ENCODE results near the gene HMCN2. TPM values are rescaled to one million over a fixed set of nuclear protein-coding genes. Genes with fewer than 3 reads are reported as not detected.

The HMCN2 gene
- total and polyA plus RNA-seq, 2 experiments from 2014 or later: 0.50 to 0.54 TPM

DNA sequence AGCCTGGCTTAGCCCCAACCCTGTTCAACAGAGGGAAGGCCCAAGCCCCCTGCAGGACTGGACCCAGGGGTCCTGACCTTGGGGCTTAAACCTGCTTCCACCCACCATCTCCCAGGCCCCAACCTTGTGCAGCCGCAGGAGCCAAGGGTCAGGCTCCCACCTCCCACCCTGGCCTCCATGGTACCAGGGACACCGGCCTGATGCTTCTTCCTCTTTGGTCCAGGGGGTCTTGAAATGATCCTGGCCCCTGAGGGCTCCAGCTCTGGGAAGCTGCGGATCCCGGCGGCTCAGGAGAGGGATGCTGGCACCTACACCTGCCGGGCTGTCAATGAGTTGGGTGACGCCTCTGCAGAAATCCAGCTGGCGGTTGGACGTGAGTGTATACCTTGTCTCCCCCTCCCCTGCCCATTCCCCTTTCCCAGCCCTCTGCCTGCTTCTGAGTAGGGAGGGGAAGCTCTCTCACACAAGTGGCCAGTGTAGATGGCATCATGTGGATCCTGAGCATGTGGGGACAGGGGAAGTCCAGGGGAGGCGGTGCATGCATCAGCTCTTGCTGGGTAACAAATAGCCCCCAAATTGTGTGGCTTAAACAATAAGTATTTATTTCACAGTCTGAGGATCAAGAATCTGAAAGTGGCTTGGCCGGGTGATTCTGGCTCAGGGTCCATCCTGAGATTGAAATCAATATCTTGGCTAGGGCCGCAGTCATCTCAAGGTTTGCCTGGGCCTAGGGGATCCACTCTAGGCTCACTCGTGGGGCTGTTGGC, 44.3 kb downstream of the HMCN2 start:
- no peak overlapping the region for H2AFZ ChIP-seq
- no peaks in the 10 kb centered on the region for H3K79me2 ChIP-seq
- 94% methylated on average over 13 of the region's 13 CpGs for WGBS (ENCODE audit: low lambda C conversion rate, missing lambda C conversion rate)
- no peak overlapping the region for H3K4me2 ChIP-seq
- H3K36me3 ChIP-seq (replicated peaks; ENCODE audit: insufficient read depth, low read depth): no peaks in the 10 kb centered on the region
- no peaks in the 10 kb centered on the region for H3K27me3 ChIP-seq
- H3K4me1 ChIP-seq (ENCODE audit: insufficient read depth): no peaks in the 10 kb centered on the region
- TF ChIP-seq, protein P1, sequence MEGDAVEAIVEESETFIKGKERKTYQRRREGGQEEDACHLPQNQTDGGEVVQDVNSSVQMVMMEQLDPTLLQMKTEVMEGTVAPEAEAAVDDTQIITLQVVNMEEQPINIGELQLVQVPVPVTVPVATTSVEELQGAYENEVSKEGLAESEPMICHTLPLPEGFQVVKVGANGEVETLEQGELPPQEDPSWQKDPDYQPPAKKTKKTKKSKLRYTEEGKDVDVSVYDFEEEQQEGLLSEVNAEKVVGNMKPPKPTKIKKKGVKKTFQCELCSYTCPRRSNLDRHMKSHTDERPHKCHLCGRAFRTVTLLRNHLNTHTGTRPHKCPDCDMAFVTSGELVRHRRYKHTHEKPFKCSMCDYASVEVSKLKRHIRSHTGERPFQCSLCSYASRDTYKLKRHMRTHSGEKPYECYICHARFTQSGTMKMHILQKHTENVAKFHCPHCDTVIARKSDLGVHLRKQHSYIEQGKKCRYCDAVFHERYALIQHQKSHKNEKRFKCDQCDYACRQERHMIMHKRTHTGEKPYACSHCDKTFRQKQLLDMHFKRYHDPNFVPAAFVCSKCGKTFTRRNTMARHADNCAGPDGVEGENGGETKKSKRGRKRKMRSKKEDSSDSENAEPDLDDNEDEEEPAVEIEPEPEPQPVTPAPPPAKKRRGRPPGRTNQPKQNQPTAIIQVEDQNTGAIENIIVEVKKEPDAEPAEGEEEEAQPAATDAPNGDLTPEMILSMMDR (IDR thresholded peaks at IDR 0.05; ENCODE audit: poor library complexity): no peak
- TF ChIP-seq EZH2 (IDR thresholded peaks at IDR 0.05; ENCODE audit: borderline replicate concordance) (no peak), EZH2phosphoT487 (IDR thresholded peaks at IDR 0.05; ENCODE audit: low read depth, severe bottlenecking, unreplicated experiment) (no peak)
- no peak overlapping the region for H3K4me3 ChIP-seq
- no peaks in the 10 kb centered on the region for H4K20me1 ChIP-seq (ENCODE audit: insufficient read depth, poor library complexity, severe bottlenecking)
- H3K9me2 ChIP-seq (replicated peaks; ENCODE audit: insufficient read depth): no peaks in the 10 kb centered on the region
- DNase-seq (ENCODE audit: low spot score): no peak
- H3K27ac ChIP-seq: no peak overlapping the region
- no peaks in the 10 kb centered on the region for H3K9me3 ChIP-seq (ENCODE audit: low read depth)

DNA sequence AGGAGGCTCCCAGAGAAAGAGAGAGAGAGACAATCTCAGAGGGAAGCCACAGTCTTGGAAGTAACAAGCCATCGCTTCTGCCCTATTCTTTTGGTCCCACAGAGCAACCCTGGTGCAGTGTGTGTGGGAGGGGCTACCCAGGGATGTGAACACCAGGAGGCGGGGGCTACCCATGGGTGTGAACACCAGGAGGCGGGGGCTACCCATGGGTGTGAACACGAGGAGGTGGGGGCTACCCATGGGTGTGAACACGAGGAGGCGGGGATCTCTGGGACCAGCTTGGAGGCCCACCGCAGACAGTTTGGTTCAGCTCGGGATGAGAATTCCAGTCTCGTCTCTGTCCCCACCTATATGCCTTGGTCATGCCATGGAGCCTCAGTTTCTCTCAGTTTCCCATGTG, 44.9 kb downstream of the HMCN2 start:
- DNase-seq (ENCODE audit: low spot score): no peak
- no peaks in the 10 kb centered on the region for H3K9me2 ChIP-seq (replicated peaks; ENCODE audit: insufficient read depth)
- H3K27me3 ChIP-seq: no peaks in the 10 kb centered on the region
- H4K20me1 ChIP-seq (ENCODE audit: insufficient read depth, poor library complexity, severe bottlenecking): no peaks in the 10 kb centered on the region
- no peaks in the 10 kb centered on the region for H3K79me2 ChIP-seq
- H3K4me3 ChIP-seq: no peak overlapping the region
- H3K27ac ChIP-seq: no peak overlapping the region
- no peaks in the 10 kb centered on the region for H3K4me1 ChIP-seq (ENCODE audit: insufficient read depth)
- WGBS (ENCODE audit: low lambda C conversion rate, missing lambda C conversion rate): 88% methylated on average over 8 of the region's 9 CpGs
- no peaks in the 10 kb centered on the region for H3K36me3 ChIP-seq (replicated peaks; ENCODE audit: insufficient read depth, low read depth)
- H3K9me3 ChIP-seq (ENCODE audit: low read depth): no peaks in the 10 kb centered on the region
- no peak overlapping the region for H2AFZ ChIP-seq
- no peak for TF ChIP-seq EZH2phosphoT487 (IDR thresholded peaks at IDR 0.05; ENCODE audit: low read depth, severe bottlenecking, unreplicated experiment)
- TF ChIP-seq, protein P1 (IDR thresholded peaks at IDR 0.05; ENCODE audit: poor library complexity): no peak
- TF ChIP-seq EZH2 (IDR thresholded peaks at IDR 0.05; ENCODE audit: borderline replicate concordance): no peak
- H3K4me2 ChIP-seq: no peak overlapping the region

DNA sequence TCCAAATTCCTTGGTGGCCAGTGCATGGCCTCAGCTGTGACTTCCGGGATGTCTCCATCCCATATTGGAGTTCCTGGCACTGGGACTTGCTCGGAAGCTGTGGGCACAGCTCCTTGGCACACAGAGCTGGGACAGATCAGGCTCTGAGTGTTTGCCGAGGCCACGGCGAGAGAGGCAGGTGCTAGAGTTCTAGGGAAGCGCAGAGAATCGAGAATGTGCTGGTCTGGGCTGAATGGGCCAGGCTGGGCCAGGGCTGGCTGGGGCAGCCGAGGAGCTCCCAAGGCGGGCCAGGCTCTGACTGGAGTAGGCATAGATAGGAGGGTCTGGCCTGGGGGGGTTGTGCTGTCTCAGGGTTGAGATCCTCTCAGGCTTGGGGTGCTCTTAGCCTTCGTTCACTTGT, 45.4 kb downstream of the HMCN2 start:
- Histone ChIP-seq H3K9me3 (ENCODE audit: low read depth) (no peaks in the 10 kb centered on the region), H4K20me1 (ENCODE audit: insufficient read depth, poor library complexity, severe bottlenecking) (no peaks in the 10 kb centered on the region), H3K4me3 (no peak overlapping the region), H3K36me3 (replicated peaks; ENCODE audit: insufficient read depth, low read depth) (no peaks in the 10 kb centered on the region), H3K4me1 (ENCODE audit: insufficient read depth) (no peaks in the 10 kb centered on the region), H3K27ac (no peak overlapping the region), H2AFZ (no peak overlapping the region), H3K27me3 (no peaks in the 10 kb centered on the region), H3K79me2 (no peaks in the 10 kb centered on the region), H3K9me2 (replicated peaks; ENCODE audit: insufficient read depth) (no peaks in the 10 kb centered on the region), H3K4me2 (no peak overlapping the region)
- TF ChIP-seq, protein P1 (IDR thresholded peaks at IDR 0.05; ENCODE audit: poor library complexity): no peak
- no peak for TF ChIP-seq EZH2phosphoT487 (IDR thresholded peaks at IDR 0.05; ENCODE audit: low read depth, severe bottlenecking, unreplicated experiment)
- TF ChIP-seq EZH2 (IDR thresholded peaks at IDR 0.05; ENCODE audit: borderline replicate concordance): no peak
- no peak for DNase-seq (ENCODE audit: low spot score)
- WGBS (ENCODE audit: low lambda C conversion rate, missing lambda C conversion rate): 90% methylated on average over 10 of the region's 10 CpGs

Data from hepatocyte (in vitro differentiated cells).